Measurements from ENCODE around the gene KBTBD4.
A peak's percentile ranks its signal among the peaks of the same experiment; 100 is the strongest.
"Not testable (repeated sequence)": the region's sequence is repeated elsewhere in the genome, so short reads cannot be mapped to it uniquely, and the experiment has no call there.

KBTBD4 gene

DNA sequence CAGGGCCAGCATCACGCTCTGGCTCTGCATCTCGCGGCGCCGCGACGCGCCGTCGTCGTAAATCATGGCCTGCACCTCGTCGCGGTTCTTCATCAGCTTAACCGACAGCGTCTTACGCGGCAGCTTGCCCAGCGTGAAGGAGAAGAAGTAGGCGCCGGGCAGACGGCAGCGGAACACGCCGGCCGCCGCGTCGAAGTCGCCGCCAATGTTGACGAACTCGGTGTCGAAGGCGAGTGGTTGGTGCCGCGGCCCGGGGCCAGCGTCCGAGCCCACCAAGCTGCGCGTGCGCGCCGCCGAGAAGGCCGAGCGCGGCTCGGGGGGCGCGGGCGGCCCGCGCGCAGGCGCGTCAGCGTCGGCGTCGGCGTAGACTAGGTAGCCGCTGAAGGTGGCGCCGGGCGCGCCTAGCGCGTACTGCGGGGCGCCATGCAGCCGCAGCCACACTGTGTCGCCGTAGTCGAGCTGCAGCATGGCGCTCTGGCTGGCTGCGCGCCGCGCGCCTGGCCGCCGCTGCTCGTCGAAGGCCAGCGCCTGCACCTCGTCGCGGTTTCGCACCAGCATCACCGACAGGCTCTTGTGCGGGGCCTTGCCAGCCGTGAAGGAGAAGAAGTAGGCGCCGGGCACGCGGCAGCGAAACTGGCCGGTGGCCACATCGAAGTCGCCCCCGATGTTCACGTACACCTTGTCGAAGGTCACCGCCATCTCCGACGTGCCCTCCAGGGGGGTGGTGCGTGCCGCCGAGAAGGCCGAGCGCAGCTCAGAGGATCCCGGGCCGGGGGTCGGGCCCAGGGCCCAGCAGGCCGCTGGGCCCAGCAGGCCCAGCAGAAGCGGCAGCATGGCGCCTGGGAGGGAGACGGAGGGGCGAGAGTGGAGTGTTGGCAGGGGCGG lies 11.4 kb upstream of the KBTBD4 start:
- DNase-seq, result no peak

DNA sequence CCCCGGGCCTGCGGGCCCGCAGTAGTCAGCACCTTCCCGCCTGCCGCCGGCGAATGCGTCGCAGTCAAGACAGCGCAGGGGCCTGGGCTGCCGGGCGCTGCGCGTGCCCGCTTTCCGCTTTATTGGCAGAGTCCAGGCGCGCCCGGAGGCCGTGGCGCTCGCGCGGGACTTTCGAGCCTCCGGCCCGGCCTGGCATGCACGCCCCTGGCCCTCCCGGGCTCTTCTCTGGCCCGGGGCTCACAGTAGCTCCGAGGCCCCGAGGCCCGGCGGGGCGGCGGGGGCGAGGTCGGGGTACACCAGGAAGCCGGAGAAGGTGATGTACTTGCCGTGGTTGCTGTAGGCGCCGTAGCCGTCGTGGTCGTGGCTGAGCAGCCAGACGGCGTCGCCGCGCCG lies 10.8 kb upstream of the KBTBD4 start:
- no peak for DNase-seq

DNA sequence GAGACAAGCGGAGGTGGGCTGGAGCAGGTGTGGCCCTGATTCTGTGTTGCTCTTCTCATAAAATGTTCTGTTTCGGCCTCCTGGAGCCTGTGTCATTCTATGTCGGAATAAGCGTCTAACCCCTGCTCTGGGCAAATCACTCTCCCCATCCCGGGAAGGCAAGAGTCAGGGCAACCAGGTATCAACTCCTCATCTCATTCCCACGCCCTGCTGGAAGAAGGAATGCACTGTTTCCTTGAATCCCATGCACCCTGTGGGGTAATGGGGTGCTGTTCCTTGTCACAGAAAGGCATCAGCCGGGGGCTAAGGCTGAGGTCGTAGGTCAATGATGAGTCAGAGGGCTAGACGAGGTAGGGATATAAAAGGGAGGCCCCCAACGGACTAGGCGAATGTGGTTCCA lies 10.3 kb upstream of the KBTBD4 start:
- no peak for DNase-seq

DNA sequence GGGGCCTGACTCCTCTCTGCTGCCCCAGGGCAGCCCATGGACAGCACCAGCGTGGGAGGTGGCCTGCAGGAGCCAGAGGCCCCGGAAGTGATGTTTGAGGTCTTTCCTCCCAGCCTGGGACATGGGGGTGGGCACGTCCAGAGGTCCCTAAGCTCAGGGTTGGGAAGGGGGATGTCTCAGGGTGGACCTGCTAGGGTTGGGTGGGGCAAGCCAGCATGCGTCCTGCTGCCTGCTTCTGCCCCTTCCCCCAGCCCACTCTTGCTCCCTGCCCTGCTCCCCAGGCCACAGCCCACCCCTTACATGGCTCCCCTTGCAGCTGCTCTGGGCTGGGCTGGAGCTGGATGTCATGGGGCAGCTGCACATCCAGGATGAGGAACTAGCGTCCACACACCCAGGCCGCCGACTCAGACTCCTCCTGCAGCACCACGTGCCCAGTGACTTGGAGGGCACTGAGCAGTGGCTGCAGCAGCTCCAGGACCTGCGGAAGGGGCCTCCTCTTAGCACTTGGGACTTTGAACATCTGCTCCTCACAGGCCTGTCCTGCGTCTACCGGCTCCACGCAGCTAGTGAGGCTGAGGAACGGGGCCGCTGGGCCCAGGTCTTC lies 9.1 kb upstream of the KBTBD4 start:
- no peak for DNase-seq

DNA sequence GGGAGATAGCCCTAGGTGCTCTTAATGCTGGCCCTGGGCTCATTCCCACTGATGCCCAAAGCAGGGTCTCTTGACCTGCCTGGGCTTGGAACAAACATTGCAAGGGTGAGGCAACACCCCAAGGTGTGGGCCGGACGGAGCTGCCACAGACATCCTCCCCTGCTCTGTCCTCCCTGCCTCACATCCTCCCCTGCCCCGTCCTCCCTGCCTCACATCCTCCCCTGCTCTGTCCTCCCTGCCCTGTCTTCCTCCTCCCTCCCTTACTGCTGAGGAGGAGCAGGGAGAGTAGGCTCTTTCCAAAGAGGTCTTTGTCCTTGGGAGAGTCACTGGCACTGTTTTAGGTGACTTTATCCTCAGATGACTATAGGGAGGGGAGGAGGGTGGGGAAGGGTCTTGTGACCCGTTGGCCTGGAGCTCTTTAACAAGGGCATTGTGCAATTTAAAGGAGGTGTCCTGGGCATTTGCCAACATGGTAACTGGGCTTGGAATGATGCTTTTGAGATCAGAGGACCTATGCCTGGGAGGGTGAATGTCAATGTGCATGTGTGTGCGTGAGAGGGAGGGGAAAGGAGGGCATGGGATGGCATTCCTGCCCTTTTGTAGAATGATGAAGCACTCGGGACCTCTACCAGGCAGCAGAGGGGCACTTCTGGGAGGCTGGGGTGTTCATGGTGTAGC lies 8.4 kb upstream of the KBTBD4 start:
- no peak for DNase-seq

DNA sequence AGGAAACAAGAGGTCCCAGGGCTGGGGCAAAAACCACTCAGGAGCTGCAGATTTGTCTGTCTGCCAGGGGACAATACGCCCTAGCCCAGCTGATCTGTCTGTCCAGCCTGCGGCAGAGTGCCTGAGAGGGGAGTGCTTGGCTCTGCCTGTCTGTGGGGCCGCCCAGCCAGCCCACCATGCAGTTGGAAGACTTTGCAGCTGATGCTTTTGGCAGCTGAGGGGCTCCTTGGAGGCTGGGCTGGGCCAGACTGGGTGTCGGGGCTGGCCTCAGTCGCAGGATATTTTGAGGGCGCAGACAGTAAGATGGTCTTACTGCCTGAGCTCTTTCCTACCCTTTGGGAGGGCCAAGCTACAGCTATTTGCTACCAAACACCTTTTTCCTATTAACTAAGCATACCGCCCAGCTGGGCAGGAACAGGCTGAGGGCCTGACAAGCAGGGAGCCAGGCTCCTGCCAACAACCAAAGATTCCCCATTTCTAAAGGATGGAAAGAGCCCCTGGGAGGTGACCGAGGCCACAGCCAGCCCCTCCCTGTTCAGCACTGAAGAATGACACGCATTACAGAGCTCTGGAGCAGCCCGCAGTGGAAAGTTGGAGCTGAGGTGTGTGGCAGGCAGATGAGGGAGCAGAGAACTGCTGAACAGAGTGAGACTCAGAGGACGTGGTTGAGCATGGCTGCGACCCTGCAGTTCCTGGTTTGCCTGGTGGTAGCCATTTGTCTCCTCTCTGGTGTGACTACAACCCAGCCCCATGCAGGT lies 7.5 kb upstream of the KBTBD4 start, which contains the start of gene FAM180B:
Gene FAM180B, plus strand, starts transcription at position 581 of the 758 bp plus-strand sequence. Its CDS starts 91 bp downstream, at position 672.
- no peak for DNase-seq

DNA sequence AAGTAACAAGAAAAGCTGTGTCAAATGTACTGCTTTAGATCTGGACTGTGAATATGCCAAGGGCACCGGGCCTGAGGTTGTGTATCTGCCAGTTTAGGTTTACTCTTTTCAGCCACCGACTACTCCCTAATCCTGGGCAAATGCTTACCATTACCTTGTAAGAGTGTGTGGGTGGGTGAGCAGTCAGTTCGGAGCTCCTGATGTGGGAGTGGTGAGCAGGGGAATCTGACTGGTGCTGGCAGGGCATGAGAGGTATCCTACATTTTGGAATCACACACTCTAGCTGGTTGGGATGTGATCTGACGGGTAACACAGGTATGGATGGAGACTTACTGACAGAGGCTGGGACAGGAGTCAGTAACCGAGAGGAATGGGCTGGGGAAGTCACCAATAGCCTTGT lies 5.1 kb upstream of the KBTBD4 start:
- no peak for DNase-seq

DNA sequence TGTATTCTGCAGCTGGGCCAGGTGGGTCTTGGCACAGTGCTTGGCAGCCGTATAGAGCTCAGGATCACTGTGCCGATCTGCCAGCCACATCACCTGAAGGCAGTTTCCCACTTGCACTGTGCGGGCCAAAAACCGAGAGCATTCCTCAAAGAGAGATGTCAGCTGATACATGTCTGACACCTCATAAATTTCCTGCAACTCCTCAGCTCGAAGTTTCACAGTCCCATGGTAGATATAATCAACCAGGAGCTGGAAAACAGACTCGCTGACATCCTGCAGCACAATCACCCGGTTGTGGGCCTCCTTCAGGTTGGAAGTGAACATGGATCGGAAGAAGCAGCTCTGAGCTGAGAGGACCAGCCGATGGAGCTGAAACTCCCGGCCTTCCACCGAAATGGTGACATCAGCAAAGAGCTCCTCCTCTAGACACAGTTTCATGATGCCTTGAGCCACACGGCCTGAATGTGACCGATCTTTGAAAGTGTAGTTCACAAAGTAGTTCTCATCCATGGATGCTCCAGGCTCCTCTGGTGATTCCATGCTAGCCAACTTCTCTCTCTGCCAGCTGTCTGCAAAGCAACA lies 1.2 kb downstream of the KBTBD4 start:
- DNase-seq, result no peak

DNA sequence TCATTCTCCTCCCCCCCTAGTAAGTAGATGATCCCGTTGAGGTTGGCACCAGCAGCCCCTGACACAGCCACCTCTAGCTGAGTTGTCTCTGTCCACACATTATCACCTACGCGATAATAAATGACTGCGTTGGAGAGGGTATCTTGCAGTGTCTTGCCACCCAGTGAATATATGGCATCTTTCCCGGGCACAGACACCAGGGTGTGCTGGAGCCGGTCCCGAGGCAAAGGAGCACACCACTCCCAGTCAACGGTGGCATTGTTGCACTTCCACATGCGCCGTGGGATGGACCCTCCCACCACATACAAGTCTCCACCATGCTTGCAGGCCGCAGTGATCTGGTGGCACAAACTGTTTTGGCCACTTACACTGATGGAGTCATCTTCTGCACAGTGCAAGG lies 5.4 kb downstream of the KBTBD4 start:
- no peak for DNase-seq

DNA sequence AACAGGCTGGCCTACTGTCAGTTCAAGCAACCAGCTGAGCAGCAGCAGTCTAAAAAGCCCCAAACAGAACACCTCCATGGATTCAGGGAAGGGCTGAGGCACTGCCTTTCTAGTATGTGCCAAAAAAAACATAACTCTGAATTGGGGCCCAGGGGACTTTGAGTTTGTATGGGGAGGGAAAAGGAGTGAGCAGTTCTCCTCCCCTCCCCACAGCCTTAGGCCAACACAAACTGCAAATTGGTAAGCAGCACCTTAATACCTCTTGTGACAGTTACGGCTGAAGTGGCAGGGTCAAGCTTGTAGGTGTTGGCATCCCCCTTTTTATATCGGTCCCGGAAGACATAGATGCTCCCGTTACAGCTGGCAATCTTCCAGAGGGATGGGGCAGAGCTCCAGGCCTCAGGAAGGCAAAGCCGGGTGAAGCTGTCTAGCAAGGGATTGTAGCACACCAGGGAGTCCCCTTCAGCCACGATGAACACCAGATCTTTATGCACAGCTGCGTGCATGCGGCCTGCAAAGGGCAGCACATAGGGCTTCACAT lies 6.0 kb downstream of the KBTBD4 start:
- no peak for DNase-seq

DNA sequence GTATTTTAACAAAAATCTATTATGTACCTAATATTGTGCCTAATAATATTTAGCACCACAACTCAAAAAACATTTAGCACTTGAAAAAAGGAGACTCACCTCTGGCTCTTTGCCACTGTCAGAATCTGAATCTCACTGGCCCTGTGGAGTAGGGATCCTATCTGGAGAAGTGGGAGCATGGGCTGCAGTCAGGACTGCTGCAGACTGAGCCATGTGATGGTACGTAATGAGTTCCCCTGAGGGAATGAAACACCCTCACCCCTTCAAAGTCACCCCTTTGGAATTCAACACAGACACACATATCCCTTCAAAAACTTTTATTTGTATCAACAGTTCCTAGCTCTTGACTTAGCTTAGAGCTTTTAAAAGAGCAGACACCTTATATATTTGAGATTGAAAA lies 6.9 kb downstream of the KBTBD4 start:
- DNase-seq, result no peak

DNA sequence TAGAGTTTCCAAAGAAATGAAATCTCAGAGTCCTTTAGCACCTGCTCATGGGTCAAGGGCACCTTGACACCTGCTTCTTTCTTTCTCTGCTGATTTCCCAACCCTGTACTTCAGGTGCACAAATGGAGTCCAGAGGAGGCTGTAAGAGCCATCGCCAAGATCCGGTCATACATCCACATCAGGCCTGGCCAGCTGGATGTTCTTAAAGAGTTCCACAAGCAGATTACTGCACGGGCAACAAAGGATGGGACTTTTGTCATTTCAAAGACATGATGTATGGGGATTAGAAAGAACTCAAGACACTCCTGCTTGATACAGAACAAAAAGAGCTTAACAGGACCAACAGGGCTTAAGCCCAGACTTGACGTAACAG lies 7.4 kb downstream of the KBTBD4 start:
- DNase-seq, result no peak

DNA sequence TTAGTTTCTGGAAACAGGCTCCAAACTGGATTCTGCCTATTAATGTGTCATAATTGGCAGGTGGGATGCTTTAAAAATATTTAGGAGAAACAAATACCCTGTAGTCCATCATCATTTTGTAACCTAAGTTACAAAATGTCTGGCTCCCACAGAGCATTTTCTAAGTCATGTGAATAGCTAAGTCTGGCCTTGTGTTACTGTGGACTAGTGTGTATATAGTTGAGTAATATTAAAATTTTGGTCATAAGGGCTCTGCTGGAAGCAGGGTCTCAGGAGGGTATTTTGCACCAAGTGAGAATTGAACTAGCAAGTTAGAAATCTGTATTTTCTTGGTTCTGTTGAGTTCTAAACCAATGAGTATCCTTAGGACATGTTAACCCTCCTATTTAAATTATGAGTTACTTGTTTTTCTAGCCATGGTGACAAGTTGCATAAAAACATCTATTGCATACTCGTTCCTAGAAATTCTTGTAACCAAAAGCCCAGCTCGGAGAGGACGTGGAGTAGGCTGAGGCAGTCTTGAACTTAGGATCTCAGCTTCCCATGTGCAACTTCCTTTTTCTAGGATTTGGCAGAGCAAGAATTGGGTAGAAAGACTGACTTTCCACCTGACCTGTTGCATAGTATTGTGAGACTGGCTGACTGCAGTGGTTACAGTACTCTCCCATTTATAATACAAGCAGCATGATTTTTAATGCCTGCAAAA lies 8.0 kb downstream of the KBTBD4 start:
- no peak for DNase-seq

DNA sequence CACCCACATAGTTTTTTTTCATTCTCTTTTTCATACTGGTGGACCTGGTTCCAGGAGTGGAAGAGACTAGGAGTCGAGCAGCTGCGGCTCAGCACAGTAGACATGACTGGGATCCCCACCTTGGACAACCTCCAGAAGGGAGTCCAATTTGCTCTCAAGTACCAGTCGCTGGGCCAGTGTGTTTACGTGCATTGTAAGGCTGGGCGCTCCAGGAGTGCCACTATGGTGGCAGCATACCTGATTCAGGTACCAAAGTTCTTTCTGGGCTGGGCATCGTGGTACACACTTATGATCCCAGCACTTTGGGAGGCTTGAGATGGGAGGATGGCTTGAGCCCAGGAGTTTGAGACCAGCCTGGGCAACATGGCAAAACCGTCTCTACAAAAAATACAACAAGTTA lies 9.1 kb downstream of the KBTBD4 start:
- no peak for DNase-seq

DNA sequence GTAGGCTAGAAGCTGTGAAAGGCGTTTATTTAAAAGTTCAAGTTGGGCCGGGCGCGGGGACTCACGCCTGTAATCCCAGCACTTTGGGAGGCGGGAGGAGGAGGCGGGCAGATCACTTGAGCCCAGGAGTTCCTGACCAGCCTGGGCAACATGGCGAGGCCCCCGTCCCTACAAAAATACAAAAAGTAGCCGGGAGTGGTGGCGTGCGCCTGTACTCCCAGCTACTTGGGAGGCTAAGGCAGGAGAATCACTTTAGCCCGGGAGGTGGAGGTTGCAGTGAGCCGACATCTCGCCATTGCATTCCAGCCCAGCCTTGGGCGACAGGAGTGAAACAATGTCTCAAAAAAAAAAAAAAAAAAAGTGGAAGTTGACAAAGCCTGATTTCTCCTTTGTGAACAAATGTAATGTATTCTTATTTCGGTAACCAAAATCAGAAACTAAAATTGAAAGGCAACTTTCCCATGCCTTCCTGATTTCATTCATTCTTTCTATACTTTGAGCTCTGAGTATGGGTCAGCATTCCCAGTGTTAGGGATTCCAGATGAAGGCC lies 12.5 kb downstream of the KBTBD4 start:
- DNase-seq, result no peak

DNA sequence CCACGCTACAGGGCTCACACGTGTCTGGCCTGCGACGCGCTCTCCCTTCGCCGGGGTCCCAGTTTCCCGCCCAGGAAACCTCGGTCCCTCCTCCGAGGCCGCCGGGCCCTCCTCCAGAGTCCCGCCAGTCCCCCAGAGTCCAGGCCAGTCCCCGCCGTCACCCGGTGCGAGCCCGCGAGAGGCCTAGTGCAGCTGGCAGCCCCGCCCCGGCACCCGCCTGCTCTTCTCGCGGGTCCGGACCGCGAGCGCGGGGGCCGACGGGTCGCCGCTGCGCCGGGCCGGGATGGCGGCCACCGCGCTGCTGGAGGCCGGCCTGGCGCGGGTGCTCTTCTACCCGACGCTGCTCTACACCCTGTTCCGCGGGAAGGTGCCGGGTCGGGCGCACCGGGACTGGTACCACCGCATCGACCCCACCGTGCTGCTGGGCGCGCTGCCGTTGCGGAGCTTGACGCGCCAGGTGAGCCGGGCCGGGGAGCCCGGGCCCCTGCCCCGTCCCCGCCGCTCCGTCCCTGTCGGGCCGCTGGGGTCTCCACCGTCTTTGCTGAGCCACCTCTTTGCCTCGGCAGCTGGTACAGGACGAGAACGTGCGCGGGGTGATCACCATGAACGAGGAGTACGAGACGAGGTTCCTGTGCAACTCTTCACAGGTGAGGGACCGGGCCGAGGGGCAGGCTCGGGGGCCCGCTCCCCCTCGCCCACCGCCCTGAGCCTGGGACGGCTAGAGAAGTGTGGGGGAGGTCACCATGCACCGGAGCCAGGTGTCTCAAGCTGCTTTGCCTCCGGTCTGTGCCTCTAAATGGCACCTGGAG lies 13.2 kb downstream of the KBTBD4 start, which contains the start of gene PTPMT1:
Gene PTPMT1, plus strand, starts transcription at position 260 of the 809 bp plus-strand sequence. Its CDS starts 24 bp downstream, at position 284.
- DNase-seq, result peak; percentile 62

DNA sequence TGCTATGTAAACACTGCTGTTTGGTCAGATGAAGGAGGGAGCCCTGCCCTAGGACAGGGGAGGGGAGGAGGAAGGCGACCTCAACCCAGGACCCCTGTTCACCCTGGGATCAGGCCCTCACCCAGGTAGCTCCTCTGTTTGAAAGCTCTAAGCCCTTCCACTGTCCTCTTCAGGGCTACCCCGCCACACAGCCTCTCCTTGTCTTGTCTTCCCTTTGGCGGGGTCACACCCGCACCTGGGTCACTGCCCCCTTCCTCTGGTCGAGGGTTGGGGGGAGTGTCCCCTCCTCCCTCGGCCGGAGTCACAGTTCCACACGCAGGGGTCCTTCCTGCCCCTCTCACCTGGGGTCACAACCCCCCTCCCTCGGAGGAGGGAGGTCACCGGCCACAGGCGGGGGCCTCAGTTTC lies 13.8 kb downstream of the KBTBD4 start:
- no peak for DNase-seq

DNA sequence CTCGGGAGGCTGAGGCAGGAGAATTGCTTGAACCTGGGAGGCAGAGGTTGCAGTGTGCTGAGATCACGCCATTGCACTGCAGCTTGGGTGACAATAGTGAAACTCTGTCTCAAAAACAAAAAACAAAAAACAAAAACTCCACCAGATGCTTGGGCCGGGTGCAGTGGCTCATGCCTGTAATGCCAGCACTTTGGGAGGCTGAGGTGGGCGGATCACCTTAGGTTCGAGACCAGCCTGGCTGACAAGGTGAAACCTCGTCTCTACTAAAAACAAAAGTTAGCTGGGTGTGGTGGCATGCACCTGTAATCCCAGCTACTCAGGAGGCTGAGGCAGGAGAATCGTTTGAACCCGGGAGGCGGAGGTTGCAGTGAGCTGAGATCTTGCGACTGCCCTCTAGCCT lies 14.4 kb downstream of the KBTBD4 start:
- DNase-seq, result not testable (repeated sequence)

DNA sequence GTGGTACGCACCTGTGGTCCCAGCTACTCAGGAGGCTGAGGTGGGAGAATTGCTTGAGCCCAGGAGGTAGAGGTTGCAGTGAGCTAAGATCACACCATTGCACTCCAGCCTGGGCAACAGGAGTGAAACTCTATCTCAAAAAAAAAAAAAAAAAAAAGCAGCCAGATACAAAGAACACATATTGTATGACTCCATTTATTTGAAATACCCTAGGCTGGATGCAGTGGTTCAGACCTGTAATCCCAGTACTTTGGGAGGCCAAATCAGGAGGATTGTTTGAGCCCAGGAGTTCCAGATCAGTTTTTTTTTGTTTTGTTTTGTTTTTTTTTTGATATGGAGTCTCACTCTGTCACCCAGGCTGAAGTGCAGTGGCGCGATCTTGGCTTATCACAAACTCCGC lies 16.4 kb downstream of the KBTBD4 start:
- DNase-seq, result not testable (repeated sequence)

DNA sequence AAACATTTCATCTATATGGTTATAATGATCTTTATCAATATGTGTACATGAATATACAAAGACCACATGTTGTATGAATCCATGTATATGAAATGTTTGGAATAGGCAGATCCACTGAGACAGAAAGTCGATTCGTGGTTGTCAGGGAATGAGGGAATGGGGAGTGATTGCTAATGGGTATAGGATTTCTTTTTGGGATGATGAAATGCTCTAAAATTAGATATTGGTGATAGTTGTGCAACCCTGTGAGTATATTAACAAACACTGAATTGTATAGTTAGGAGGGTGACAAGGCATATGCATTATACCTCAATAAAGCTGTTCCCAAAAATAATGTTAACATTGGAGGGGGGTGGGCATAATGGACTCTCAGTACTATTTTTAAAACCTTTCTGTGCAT lies 18.3 kb downstream of the KBTBD4 start:
- no peak for DNase-seq

DNA sequence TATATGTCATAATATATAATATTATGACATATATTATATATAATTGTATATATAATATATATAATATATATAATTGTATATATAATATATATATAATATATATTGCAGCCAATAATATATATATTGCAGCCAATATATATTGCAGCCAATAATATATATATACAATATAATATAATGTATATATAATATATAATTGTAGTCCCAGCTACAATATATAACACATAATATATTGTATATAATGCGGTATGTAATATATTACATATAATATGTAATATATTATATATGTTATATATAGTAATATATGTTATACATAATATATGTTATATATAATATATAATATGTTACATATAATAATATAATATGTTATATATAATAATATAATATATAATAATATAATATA lies 20.1 kb downstream of the KBTBD4 start:
- no peak for DNase-seq

All from COR-L47 (cell line).